ENCODE measurements around the gene TFDP1.

DNA sequence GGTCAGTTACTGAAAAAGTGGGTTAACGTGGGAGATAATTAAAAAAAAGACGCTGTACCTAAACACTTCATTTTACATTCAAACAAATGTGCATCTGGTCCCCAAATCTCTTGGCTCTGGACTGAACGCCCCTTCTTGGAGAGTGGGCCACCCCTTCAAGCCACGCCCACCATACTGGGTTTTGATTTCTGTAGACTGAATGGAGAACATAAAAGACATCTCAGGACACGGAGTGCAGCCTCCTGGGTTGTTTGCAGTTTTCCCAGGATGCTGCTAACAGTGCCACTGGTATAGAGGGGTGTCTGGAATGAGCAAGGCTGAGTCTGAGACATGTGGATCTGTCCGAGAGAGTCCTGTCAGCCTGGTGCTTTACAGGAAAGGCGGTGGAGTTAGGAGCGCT is 10.6 kb downstream of the TFDP1 start:
- TF ChIP-seq, protein P1, sequence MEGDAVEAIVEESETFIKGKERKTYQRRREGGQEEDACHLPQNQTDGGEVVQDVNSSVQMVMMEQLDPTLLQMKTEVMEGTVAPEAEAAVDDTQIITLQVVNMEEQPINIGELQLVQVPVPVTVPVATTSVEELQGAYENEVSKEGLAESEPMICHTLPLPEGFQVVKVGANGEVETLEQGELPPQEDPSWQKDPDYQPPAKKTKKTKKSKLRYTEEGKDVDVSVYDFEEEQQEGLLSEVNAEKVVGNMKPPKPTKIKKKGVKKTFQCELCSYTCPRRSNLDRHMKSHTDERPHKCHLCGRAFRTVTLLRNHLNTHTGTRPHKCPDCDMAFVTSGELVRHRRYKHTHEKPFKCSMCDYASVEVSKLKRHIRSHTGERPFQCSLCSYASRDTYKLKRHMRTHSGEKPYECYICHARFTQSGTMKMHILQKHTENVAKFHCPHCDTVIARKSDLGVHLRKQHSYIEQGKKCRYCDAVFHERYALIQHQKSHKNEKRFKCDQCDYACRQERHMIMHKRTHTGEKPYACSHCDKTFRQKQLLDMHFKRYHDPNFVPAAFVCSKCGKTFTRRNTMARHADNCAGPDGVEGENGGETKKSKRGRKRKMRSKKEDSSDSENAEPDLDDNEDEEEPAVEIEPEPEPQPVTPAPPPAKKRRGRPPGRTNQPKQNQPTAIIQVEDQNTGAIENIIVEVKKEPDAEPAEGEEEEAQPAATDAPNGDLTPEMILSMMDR (IDR thresholded peaks at IDR 0.05): no peak
- TF ChIP-seq POLR2A (IDR thresholded peaks at IDR 0.05): no peak
